ENCODE measurements around the gene VTCN1. TPM values are rescaled to one million over a fixed set of nuclear protein-coding genes. Genes with fewer than 3 reads are reported as not detected.

VTCN1 gene
- total RNA-seq, 1 donor from 2014 or later, result 1.2 TPM

DNA sequence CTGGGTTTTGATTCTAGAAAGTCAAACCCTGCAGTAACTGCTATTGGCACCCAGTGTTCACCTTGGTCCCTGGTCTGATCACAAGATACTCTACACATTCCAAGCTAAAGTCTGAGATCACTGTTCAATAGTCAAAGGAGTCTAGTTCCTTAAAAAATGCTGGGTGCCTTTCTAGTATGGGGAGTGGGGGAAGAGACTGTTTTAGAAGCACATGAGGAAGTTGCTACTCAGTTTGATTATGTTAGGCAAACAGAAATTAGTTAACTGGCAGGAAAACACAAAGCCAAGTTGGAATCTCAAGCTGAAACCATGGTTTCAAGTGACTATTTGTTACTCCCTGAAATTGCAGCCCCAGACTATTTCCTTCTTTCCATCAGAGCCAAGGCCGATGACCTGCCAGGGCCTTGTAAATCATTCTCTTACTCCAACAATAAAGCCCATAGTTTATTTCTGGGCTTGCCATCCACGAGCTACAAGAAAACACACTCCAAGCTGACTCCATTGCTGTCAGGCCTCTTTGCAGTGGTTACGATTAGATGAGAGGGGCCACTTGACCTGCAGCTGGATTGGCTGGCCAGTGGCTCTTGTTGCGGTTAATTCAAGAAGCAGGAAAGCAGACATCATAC, 21.1 kb upstream of the VTCN1 start:
- TF ChIP-seq, protein P1, sequence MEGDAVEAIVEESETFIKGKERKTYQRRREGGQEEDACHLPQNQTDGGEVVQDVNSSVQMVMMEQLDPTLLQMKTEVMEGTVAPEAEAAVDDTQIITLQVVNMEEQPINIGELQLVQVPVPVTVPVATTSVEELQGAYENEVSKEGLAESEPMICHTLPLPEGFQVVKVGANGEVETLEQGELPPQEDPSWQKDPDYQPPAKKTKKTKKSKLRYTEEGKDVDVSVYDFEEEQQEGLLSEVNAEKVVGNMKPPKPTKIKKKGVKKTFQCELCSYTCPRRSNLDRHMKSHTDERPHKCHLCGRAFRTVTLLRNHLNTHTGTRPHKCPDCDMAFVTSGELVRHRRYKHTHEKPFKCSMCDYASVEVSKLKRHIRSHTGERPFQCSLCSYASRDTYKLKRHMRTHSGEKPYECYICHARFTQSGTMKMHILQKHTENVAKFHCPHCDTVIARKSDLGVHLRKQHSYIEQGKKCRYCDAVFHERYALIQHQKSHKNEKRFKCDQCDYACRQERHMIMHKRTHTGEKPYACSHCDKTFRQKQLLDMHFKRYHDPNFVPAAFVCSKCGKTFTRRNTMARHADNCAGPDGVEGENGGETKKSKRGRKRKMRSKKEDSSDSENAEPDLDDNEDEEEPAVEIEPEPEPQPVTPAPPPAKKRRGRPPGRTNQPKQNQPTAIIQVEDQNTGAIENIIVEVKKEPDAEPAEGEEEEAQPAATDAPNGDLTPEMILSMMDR (conservative IDR thresholded peaks at IDR 0.05; ENCODE audit: low read depth, low read length), result no peak
- no peak overlapping the region for H3K4me3 ChIP-seq (ENCODE audit: low read depth, low read length)
- DNase-seq (ENCODE audit: low read depth), result peak; percentile 48

DNA sequence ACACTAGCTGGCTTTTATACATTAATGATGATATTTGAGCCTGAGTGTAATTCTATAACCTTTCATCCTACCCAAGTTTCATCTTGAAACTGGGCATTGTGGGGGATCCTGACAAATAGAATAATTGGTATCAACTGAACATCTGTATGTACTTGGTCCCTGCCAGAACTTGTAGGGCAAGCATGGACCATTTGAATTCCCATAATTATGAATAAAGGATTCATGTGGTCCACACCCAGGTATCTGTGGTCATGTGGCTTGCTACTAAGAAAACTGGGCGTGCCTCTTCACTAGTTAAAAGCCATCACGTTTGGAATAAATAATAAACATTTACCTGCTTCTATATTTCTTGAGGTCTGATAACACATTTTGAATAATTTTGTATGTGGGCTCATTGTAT, 20.6 kb upstream of the VTCN1 start:
- no peak for DNase-seq (ENCODE audit: low read depth)
- TF ChIP-seq, protein P1 (conservative IDR thresholded peaks at IDR 0.05; ENCODE audit: low read depth, low read length), result no peak
- no peak overlapping the region for H3K4me3 ChIP-seq (ENCODE audit: low read depth, low read length)

DNA sequence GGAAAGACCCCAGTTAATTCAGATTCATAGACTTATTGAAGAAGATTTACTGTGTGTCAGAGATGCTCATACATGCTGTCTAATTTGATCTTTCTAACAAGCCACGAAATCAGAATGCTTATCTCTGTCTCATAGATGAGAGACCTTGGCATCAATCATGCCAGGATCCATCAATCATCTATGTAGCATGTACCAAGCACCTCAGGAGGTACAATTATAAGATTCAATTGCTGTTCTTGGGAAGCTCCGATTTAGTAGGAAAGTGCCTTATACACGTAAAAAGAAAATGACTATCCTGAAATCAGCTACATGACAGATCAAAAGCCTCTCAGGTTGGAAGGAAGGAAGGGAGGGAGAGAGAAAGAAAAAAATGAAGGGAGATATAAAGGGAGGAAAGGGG, 18.5 kb upstream of the VTCN1 start:
- no peak for DNase-seq (ENCODE audit: low read depth)
- no peak overlapping the region for H3K4me3 ChIP-seq (ENCODE audit: low read depth, low read length)
- TF ChIP-seq, protein P1 (conservative IDR thresholded peaks at IDR 0.05; ENCODE audit: low read depth, low read length), result no peak

DNA sequence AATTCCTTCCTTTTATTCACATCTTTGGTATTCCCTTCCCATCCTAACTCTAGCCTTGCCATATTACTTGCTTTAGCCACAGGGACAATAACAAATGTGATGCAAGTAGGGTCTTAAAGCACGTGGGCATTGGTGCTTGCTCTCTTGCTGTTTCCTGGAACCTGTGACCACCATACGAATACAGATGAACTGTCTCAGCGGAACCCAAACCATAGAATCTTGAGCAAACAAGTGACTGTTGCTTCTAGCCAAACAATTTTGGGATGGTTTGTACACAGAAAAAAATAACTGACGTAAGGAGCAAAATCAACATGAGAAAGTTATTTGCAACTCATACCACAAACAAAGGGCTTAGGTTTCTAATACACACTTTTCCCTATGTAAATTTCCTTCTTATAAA, 15.2 kb upstream of the VTCN1 start:
- no peak overlapping the region for H3K4me3 ChIP-seq (ENCODE audit: low read depth, low read length)
- no peak for DNase-seq (ENCODE audit: low read depth)
- TF ChIP-seq, protein P1 (conservative IDR thresholded peaks at IDR 0.05; ENCODE audit: low read depth, low read length), result no peak

DNA sequence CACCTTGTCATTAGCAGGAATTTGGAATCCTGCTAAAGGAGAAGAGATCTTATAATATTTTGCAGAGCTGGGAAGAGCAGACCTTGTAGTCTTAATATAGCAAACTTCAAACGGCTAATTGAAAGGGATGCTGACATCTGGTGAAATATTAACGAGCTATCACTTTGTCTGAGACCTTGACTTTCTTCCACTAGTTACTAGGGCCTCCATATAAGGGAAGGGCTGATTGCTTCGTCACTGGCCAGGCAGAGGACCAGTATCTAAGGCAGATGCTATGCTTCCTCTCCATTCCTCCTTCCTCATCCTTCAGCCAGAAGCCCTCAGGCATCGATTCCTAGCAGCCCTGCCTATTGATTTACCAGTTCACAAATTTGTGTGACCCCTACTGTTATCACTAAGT, 6.0 kb upstream of the VTCN1 start:
- TF ChIP-seq, protein P1 (conservative IDR thresholded peaks at IDR 0.05; ENCODE audit: low read depth, low read length), result no peak
- H3K4me3 ChIP-seq (ENCODE audit: low read depth, low read length), result no peak overlapping the region

DNA sequence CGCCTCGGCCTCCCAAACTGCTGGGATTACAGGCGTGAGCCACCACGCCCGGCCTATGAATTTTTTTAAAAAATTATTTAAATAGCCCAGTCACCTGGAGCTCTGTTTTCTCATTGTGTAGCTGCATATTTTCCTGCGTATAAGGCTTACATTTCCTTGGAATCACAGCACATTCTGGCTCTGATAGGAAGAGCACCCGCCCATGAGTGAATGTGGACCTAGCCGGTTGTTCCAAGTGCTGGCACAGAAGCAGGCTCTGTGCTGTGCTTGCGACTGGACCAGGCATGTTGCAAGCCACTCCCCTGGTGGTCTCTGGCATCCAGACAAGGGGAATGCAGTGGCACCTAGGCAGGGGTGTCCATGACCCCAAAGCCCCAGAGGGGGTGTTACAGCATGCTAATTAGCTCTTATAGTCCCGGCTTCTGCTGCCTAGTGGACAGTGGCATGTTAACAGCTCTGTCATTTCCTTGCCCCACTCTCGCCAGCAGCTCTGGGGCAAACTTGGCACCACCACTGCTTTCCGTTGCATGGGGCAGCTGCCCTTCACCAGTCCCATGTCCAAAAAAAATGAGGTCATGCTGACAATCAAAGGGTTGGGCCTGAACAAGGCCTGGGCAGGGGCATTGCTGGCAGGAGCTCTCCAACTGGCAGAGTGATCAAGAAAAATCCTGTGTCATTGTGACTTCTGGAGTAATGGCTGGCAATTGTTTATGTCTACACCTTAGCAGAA, 5.2 kb upstream of the VTCN1 start:
- no peak overlapping the region for H3K4me3 ChIP-seq (ENCODE audit: low read depth, low read length)
- DNase-seq (ENCODE audit: low read depth), result no peak
- TF ChIP-seq, protein P1 (conservative IDR thresholded peaks at IDR 0.05; ENCODE audit: low read depth, low read length), result no peak

More for the DNA sequence above, 6.0 kb upstream of the VTCN1 start:
- DNase-seq (ENCODE audit: low read depth), result no peak

DNA sequence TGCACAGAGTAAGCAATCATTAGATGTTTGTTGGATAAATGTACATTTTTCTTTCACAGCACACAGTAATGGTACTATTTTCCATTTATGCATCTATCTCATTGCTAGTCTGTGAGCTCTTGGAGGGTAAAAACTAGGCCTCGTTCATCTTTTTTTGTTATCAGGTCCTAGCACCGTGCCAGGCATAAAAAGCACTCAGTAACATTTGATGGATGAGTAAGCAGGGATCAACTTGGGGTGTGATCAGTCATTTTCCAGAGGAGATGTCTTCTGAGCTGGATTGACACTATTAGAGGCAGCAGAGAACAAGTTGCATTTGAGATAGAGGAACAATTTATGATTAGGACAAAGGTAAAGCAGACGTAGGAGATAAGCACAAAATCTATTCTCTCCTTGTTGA, 4.3 kb upstream of the VTCN1 start:
- TF ChIP-seq, protein P1 (conservative IDR thresholded peaks at IDR 0.05; ENCODE audit: low read depth, low read length), result no peak
- H3K4me3 ChIP-seq (ENCODE audit: low read depth, low read length), result no peak overlapping the region
- DNase-seq (ENCODE audit: low read depth), result no peak

All from epithelial cell of proximal tubule (primary cell).